ENCODE results near the gene DTX1.
"Not testable (repeated sequence)": the region's sequence is repeated elsewhere in the genome, so short reads cannot be mapped to it uniquely, and the experiment has no call there.

DTX1 gene

DNA sequence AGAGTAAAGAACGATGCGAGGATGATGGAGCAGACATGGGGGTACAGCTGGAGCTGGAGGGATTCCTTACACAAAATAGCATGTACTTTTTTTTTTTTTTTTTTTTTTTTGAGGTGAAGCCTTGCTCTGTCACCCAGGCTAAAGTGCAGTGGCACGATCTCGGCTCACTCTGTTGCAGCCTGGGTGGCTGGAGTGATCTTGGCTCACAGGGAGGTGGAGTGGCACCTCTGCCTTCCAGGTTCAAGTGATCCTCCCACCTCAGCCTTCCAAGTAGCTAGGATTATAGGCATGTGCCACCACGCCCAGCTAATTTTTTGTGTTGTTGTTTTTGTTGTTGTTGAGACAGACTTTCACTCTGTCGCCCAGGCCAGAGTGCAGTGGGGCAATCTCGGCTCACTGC lies 84.2 kb downstream of the DTX1 start:
- no peak for DNase-seq

GRCh38 chr12:113141716-113142115 lies 85.2 kb downstream of the DTX1 start:
- not testable (repeated sequence) for DNase-seq

DNA sequence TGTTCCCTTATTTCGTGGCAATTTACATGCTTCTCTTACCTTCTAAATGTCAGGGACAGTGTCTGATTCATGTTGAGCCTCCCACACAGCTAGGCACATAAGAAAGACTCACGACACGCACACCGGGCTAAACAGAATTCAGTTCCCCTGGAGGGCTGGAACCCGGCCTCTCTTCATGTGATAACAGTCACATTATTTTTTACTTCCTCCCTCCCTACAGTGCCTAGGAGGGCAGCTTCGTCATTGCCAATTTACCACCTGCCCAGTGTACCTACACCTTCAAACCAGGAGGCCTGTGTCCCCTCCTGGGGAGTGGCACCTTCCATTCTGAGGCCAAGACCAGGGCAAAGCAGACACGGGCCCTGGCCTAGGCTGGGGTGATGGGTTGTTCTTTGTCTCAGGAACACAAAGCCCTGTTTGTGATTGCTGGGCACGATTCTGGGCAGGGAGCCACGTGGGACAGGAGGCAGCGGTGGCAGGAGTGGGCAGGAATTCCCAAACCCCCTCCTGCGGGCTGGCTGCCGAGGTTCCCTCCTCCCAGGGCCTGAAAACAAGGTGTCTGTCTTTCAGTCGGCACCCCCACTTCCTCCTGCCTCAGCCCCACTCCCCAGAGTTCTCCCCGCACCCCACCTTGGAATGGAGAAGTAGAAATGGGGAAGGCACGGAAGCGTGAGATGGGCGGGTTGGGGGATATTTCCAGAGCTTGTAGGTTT lies 85.8 kb downstream of the DTX1 start:
- DNase-seq: no peak

DNA sequence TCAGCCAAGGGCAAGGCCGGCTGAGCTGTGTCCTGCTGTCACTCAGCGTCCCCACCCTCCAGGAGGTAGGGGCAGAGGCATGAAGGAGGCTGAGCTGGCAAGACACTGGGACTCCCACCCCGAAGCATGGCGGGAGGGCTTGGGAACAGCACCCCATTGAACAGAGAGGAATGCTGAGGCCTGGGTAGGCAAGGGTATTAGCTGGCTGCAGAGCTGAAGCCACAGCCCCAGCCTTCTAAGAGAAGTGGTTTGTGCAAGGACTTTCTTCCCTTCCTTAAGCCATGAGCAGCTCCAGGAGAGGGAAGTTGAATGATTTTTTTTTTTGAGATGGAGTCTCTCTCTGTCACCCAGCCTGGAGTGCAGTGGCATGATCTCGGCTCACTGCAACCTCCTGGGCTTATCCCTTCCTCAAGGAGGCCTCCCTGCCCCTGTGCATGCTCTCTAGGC lies 86.4 kb downstream of the DTX1 start:
- DNase-seq: no peak

- DNase-seq: no peak
Observed at GRCh38 chr12:113143959-113144358, 87.4 kb downstream of the DTX1 start.

- DNase-seq: no peak
Observed at GRCh38 chr12:113144806-113145205, 88.3 kb downstream of the DTX1 start.

DNA sequence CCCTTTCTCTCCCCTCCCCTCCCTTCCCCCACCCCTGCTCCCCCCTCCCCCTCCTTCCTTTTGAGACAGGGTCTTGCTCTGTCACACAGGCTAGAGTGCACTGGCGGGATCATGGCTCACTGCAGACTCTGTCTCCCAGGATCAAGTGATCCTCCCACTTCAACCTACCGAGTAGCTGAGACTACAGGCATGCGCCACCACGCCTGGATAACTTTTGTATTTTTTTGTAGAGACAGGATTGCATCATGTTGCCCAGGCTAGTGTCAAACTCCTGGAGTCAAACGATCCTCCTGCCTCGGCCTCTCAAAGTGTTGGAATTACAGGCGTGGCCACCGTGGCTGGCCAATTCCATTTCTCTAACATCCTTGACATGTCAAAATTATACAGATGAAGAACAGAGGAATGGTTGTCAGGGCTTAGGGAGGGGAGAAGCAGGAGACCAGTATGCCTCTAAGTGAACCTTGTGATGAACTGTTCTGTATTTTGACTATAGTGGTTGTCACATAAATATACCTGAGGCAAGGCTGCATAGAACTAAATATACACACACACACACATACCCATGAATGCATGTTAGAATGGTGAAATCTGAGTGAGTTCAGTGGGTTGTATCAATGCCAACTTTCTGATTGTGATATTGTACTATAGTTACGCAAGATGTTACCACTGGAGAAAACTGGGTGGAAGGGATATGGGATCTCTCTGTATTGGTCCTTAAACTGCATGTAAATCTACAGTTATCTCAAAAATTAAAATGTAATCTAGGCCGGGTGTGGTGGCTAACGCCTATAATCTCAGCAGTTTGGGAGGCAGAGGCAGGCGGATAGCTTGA lies 89.4 kb downstream of the DTX1 start:
- no peak for DNase-seq

DNA sequence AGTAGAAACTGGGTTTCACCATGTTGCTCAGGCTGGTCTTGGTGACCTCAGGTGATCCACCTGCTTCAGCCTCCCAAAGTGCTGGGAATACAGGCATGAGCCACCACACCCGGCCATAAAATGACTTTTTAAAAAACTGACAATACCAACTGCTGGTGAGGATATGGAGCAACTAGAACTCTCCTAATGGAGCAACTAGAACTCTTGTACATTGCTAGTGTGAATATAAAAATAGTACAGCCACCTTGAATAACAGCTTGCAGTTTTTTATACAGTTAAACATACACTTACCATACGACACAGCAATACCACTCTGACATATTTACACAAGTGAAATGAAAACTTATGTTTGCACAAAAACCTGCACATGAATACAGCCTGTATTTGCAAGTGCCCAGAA lies 90.5 kb downstream of the DTX1 start:
- no peak for DNase-seq
